HS-27A (cell line): ENCODE measurements around the gene PRR5L.
A peak's percentile ranks its signal among the peaks of the same experiment; 100 is the strongest.

Source experiments
- DNase-seq: peaks from one replicate; pipeline ENCODE4 v3.0.0-alpha.2; 2012; ENCODE audit warnings: low read depth, missing footprints

Gene PRR5L

DNA sequence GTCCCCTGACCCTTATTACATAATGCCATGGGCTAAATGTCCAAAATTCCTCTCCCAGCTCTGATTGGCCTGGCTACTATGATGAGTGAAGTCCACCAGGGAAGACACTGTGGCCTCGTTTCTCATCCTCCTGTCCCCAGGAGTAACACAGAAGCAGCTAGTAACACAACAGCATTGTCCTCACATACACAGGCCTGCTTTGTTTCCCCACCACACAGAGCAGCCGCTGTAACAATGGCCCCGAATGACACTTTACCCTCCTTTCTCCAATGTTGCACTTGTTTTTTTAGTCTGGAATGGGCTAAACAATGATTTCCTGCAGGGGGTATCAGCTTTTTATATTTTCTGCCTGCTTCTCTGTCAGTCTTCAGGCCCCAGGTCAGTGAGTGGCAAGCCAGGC lies at the start of gene PRR5L:
Gene PRR5L (plus strand): TSS at position 363 of the 400 bp plus-strand sequence. CDS start 104,834 bp downstream, outside the sequence.
- no peak for DNase-seq

DNA sequence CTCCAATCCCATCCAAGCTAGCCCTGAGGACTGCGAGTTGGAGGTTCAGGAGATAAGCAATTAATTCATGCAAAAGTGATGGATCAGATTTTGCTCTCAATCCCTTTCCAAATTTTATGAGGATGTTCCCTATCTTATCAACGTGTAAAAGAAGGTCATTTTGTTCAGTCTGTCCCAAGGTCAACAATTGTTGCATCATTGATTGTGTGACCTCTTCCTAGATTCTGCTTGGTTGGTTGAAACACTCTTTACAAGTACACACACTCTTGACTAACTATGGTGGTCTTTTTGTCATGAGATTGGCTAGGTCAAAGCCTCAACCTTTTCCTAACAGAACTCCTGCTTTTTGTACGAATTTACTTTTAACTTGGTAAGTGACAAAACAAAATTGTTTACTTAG lies 48.6 kb upstream of the PRR5L start:
- no peak for DNase-seq

- no peak for DNase-seq
Measured at GRCh38 chr11:36248436-36248835, 47.7 kb upstream of the PRR5L start.

DNA sequence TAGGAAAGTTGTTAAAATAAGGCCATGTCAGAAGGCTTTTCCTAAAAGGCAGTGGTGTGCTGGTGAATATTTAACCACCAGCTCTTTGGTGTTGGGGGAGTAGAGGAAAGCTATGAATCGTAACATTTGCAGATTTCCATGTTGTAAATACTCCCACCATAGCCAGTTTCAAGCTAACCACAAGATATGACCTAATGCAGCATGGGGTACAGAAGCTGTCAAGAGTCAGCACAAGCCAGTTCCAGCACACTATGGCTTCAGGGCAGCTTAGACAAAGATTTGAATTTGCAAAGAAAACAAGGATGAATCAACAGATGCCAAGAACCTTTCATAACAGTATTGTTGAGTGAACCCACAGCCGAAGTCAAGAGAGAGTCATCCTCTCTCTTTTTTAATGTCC lies 46.8 kb upstream of the PRR5L start:
- DNase-seq = no peak

- DNase-seq = no peak
Measured at GRCh38 chr11:36251823-36252222, 44.3 kb upstream of the PRR5L start.

DNA sequence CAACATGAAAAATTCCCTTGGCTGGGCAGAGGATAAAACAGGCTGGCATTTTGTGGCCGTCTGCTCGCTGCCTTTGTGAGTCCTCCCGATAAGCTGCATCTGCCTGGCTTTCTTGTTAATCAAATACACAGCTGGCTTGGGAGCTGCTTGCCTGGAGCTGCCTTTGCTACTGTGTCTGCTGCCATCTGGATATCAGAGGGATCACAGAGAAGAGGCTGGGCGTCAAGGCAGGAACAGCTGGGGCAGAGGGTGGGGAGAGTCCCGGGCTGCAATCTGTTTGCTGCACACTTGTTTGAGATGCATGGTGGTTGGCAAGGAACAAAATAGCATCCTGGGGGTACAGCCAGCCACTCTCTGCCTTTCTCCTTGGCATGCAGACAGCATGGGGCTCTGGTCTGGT lies 42.9 kb upstream of the PRR5L start:
- no peak for DNase-seq

DNA sequence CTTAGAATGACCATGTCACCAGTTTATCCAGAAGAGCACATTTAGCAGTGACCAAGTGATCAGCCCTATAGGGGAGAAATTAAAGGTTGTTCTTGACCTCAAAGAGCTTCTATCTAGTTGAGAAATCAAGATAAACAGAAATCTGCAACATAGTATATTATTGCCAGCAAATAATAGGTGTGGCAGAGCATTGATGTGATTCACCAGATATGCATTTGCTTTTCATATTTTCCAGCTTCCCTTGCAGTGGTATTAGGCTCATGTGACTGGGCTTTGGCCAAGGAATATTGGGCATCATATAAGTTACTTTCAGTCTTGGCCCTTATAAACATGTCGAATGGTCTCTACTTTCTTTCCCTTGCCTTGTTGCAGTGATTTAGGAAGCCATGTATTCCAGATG lies 41.4 kb upstream of the PRR5L start:
- DNase-seq = peak; percentile 58

GRCh38 chr11:36257351-36257750 lies 38.7 kb upstream of the PRR5L start:
- no peak for DNase-seq

DNA sequence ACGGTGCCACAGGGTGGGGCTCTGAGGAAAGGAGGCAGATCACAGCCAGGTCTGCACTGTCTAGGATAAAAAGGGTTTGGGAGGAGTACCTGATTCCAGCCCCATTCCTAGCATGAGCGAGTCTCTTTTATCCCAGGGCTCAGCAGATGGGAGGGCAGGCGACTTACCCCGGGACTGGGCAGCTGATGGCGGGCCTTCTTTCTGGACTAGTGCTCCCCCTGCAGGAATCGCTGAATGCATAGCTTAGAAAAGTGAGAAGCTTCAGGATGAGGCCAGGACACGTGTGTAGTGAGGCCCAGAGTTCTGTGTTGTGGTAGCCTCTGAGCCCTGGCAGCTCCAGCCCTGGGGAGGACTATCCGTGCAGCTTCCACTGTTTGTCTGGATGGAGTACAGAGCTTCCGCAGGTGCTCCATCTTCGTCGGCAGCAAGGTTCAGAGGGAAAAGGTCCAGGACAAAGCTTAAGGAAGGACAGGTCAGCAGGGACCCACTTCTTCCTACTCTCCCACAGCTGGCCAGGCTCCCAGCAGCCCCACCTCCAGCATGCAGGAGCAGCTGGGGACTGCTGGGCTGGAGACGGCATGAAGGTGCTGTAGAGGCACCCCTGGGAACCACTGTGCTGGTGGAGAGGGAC lies 37.2 kb upstream of the PRR5L start:
- DNase-seq = no peak

DNA sequence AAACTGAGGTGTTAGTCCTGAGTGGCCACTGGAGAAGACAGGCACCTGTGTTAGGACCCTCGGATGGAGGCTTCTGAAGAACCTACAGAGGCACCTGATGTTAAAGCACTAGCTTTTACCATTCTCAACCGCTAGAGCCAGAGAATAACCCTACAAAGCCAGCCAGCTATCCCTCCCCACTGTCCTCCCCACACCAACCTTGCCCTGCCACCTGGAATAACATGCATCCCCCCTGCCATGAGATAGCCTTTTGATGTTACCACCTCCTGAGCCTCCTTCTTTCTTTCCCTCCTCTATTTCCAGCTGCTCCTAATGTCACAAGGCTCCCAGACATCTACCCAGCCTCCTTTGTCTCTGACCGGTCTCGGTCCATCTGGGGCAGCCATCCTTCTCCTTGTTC lies 35.0 kb upstream of the PRR5L start:
- DNase-seq = no peak

DNA sequence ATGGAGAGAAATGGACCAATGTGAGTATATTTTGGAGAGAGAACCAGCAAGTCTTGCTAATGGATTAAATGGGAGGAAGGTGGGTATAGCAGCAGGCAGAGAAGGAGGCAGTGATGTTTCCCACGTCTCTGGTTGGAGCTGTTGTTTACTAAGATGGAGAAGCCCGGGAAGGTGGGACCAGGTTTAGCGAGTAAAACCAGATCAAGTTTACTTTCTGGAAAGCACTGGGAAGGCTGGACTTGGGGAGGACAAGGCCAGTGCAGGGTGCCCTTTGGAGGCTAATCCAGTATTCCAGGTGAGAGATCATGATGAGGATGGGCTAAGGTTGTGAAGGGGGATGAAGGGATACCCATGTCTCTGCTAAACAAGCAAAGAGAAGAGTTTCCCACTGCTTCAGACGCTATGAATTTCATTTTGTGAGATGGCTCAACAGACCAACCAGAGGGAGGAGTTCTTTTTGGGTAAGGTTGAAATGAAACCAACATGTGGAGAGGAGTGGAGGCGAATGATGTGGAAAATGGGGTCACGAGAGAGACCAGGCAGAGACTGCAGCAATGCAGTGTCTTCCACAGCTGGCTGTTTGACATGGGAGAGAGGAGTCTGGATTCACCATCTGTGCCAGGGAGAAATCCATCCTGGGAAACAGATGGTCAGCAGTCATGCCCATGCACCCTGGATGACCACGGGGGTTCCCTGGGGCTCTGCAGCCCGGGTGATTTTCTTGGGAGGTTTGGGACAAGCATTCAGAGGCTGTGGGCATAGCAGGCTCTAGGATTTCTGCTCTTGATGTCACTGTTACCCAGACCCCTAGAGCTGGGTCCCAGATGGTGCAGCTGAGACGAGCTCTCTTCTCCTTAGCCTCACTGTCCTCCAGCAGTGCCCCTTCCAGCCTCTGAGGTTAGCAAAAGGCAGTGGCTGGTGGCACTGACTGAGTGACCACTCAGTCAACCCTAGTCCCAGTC lies 31.8 kb upstream of the PRR5L start:
- no peak for DNase-seq

DNA sequence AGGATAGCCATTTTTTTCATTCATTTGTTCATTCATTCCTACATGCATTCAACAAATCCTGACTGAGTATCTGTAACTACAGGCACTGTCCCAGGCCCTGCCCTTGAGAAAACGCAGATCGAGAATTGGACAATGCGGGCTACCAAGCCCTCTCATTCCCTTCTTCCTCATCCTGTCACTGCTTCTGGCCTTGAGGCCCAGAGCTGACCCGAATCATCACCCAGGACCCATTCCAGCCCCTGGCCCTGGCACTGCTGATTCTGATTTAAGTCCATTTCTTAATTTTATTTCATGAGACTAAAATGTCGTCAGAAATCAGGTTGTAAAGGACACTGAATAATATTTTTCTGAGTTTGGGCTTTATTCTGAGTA lies 31.1 kb upstream of the PRR5L start:
- DNase-seq = no peak

DNA sequence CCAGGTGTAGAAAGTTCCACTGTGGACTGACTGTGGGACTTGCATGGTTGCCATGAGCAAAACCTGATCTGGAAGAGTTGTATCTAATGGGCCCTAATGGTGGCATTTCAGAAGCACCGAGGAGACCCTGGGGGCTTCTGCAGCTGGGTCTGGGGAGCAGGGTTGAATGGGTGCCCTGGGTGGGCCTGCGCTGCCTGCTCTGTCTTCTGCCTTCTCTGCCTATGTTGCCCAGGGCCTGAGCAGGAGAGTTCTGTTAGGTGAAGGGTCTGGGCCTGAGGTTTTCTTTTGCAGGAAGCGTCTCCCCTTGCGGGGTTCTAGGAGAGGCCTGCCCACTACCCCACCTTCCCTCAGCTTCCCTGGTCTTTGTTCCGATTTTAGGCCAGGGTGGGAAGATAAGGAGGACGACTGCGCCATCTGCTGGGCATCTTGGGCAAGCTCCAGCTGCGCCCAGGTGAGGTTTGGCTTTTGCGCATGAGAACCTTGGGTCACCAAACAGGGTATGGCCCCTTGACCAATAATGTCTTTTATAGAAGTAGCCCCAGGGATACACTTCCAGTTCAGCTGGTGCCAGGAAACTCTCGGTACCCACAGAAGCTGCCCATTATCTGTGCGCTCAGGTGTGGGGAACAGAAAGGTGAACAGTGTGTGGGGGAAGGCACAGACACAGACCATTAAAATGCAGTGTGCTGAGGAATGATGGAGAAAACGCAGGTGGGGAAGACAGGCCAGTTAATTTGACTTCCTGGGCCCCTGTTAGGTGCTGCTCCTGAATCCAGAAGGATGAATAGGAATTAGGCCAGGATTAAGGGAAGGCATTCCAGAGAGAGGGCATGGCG lies 30.1 kb upstream of the PRR5L start:
- peak; percentile 27 for DNase-seq

DNA sequence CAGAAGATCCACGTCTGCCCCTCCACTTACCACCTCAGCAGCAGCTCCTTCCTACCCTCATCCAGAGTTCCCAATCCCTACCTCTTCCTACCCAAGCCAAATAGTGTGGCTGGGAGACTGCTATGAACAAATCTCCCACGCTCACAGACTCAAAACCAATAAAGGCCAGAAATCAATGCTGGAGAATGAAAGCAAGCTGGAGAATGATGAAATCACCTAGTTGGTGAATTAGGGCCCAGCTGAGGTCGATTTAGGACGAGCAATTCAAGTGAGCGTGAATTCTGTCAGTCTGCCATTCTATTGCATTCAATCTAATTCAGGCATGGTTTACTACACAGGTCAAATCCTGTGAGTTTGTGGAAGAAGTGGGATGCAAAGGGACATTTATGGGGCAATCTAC lies 29.3 kb upstream of the PRR5L start:
- no peak for DNase-seq

- DNase-seq = no peak
Measured at GRCh38 chr11:36268337-36268985, 27.6 kb upstream of the PRR5L start.

DNA sequence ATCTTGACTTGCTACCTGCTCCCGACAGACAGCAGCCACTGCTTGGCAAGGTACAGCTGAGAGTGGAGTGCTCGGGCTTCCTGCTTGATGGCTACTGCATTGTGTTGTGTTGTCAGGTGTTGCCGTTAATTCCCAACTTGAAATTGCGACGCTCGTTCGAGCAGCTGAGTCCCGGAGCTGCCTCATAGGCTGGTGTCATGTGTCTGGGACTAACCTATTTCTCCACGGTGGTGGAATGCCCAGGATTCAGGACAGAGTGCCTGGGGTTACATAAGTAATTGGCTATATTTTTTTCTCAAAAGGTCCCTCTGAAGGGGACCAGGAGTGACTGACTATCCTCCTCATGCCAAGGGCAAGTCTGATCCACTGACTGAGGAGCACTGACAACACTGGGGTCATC lies 25.4 kb upstream of the PRR5L start:
- DNase-seq = no peak

GRCh38 chr11:36271794-36272407 lies 24.2 kb upstream of the PRR5L start:
- DNase-seq = no peak

DNA sequence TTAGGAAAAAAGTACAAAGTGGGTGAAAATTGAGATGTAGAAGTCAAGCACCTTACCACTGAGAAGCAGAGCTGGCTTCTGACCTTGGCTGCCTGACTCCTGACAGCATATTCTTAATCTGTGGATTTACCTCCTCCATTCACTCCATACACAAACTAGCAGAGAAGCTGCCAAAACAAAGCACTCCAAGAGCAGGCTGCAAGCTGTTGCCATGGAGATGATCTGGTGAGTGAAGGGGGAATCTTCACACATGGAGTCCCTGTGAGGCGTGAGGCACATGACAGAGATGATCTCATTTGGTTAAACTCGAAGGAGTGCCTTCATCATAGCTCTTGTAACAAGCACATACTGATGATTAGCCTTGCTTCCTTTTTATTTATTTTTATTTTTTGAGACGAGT lies 23.0 kb upstream of the PRR5L start:
- no peak for DNase-seq

- DNase-seq = no peak
Measured at GRCh38 chr11:36274414-36274813, 21.7 kb upstream of the PRR5L start.

DNA sequence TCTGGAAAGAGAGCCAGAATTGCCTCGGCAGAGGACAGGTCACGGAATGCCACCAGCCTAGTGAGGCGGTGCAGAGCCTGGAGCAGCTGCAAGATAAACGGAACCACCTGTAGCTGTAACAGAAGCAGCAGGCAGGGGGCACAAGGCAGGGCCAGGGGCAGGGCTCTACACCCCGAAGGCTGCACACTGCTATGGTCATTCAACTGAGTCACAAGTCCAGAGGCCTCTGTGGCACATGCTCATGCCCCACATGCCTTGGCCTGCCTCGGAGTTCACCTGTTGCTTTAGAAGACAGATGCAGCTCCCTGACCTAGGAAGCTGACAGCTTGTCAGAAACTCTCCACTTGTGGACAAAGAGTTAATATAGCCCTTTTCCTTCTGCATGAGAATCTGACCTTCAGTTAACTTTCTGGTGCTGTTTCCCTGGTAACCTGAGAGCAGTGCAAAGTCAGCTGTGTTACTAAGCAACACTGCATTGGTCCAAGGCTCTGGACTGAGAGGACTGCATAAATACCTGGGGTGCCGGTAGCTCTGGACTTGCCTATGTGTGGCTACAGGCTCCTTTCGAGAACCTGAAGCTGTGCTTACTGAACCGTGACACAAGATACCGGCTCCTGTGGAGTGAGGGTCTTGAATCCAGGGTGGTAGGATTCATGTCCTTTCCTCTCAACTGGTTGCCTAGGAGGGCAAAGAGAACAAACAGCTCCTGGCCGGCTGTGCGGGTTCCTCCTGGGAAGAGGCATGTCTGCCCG lies 17.4 kb upstream of the PRR5L start:
- DNase-seq = no peak

GRCh38 chr11:36280531-36280930 lies 15.6 kb upstream of the PRR5L start:
- no peak for DNase-seq
